H1 (cell line): ENCODE measurements around the gene ERGIC2. TPM values are rescaled to one million over a fixed set of nuclear protein-coding genes. Genes with fewer than 3 reads are reported as not detected.

Experiments used
- CTCF ChIA-PET: fragments of 300-600 bp; sonication (Branson Sonifier 250); formaldehyde crosslinking; loops from one replicate; lab custom pipeline; 2021; ENCODE audit not compliant: partially characterized antibody; lab: Charles Lee
- POLR2A ChIA-PET: fragments of 300-600 bp; sonication (Branson Sonifier 250); formaldehyde crosslinking; loops from one replicate; lab custom pipeline; 2021; ENCODE audit warnings: inconsistent platforms; ENCODE audit not compliant: partially characterized antibody; lab: Charles Lee
- DNase-seq, 2 experiments: peaks; one replicate each; pipeline versions ENCODE4 v3.0.0 to v3.0.0-alpha.2; 2010 to 2022; ENCODE audit warnings: low spot score in 2 of 2, low read depth in 1 of 2, mixed read lengths in 1 of 2
- FAIRE-seq: peaks from 2 replicates; lab custom pipeline; 2011; peaks lifted over from hg19 to GRCh38; lab: Jason Lieb, UNC
- H2AFZ ChIP-seq: 2 replicates; pipeline ENCODE4 v1.8.1; 2012; ENCODE audit warnings: low read length, inconsistent platforms
- H2AK5ac ChIP-seq: 2 replicates; pipeline ENCODE4 v1.6.1; 2013; ENCODE audit warnings: low read depth, low read length
- H2BK120ac ChIP-seq: replicated peaks from 2 replicates; pipeline ENCODE3; 2013; ENCODE audit warnings: low read depth, low read length, inconsistent platforms
- H2BK12ac ChIP-seq: 2 replicates; pipeline ENCODE4 v1.6.1; 2013; ENCODE audit warnings: low read depth, low read length
- H2BK15ac ChIP-seq: 2 replicates; pipeline ENCODE4 v1.6.1; 2013; ENCODE audit warnings: low read length
- H2BK20ac ChIP-seq: 2 replicates; pipeline ENCODE4 v1.6.1; 2013; ENCODE audit warnings: low read length
- H2BK5ac ChIP-seq: 2 replicates; pipeline ENCODE4 v1.6.1; 2013; ENCODE audit warnings: low read depth, low read length
- H3K14ac ChIP-seq: 2 replicates; pipeline ENCODE4 v1.6.1; 2013; ENCODE audit warnings: inconsistent platforms; ENCODE audit not compliant: insufficient read length
- H3K18ac ChIP-seq: 2 replicates; pipeline ENCODE4 v1.6.1; 2013; ENCODE audit warnings: low read length; ENCODE audit errors: extremely low read depth
- H3K23ac ChIP-seq: 2 replicates; pipeline ENCODE4 v1.6.1; 2013; ENCODE audit warnings: inconsistent platforms; ENCODE audit not compliant: insufficient read length
- H3K23me2 ChIP-seq: 2 replicates; pipeline ENCODE4 v1.6.1; 2013; ENCODE audit warnings: low read depth, low read length
- H3K27ac ChIP-seq: 2 replicates; pipeline ENCODE4 v1.6.1; 2011; ENCODE audit warnings: low read depth, low read length, inconsistent platforms
- H3K27me3 ChIP-seq, 4 experiments: replicated peaks in 1 of 4; 1 replicate in 1 of 4; 2 replicates in 3 of 4; pipeline versions ENCODE4 v1.6.1 to v1.8.1; 2011 to 2013; ENCODE audit warnings: low read length in 3 of 4, mild to moderate bottlenecking in 3 of 4, inconsistent platforms in 2 of 4, mixed read lengths in 2 of 4, moderate library complexity in 1 of 4; ENCODE audit not compliant: control insufficient read depth in 3 of 4, insufficient read depth in 3 of 4; ENCODE audit errors: extremely low read depth in 1 of 4
- H3K36me3 ChIP-seq, 4 experiments: 2 replicates each; pipeline versions ENCODE4 v1.6.1 to v1.8.1; 2011 to 2013; ENCODE audit warnings: mild to moderate bottlenecking in 4 of 4, low read length in 3 of 4, moderate library complexity in 2 of 4, control low read depth in 1 of 4, inconsistent platforms in 1 of 4; ENCODE audit not compliant: insufficient read depth in 4 of 4, control insufficient read depth in 2 of 4
- H3K4ac ChIP-seq: replicated peaks from 2 replicates; pipeline ENCODE3; 2013; ENCODE audit warnings: low read length, low read depth, mixed read lengths, inconsistent platforms; ENCODE audit not compliant: insufficient read length
- H3K4me1 ChIP-seq, 4 experiments: replicated peaks in 1 of 4; 1 replicate in 1 of 4; 2 replicates in 3 of 4; pipeline versions ENCODE4 v1.6.1 to v1.8.1; 2011 to 2013; ENCODE audit warnings: low read length in 3 of 4, inconsistent platforms in 2 of 4, mixed read lengths in 1 of 4; ENCODE audit not compliant: insufficient read depth in 4 of 4, control insufficient read depth in 3 of 4
- H3K4me2 ChIP-seq, 2 experiments: 2 replicates each; pipeline versions ENCODE4 v1.6.1 to v1.8.1; 2011 to 2013; ENCODE audit warnings: low read depth in 2 of 2, low read length in 2 of 2, control low read depth in 1 of 2, inconsistent platforms in 1 of 2, mild to moderate bottlenecking in 1 of 2; ENCODE audit not compliant: insufficient read depth in 1 of 2
- H3K4me3 ChIP-seq, 4 experiments: fragments of 200-600, 300-600 bp in 1 of 4; sonication (generic), shearing (Covaris generic), sonication (Bioruptor Twin) in 1 of 4; 2 replicates each; pipeline versions ENCODE4 v1.5.1 to v1.8.1; 2011 to 2016; ENCODE audit warnings: low read length in 4 of 4, low read depth in 3 of 4, control low read depth in 2 of 4, inconsistent platforms in 2 of 4, mild to moderate bottlenecking in 2 of 4, mixed read lengths in 1 of 4, moderate library complexity in 1 of 4; ENCODE audit not compliant: insufficient read depth in 2 of 4; ENCODE audit errors: extremely low read depth in 1 of 4
- H3K56ac ChIP-seq: replicated peaks from 2 replicates; pipeline ENCODE3; 2013; ENCODE audit warnings: low read depth, mild to moderate bottlenecking, mixed read lengths, low read length, inconsistent platforms; ENCODE audit not compliant: insufficient read length
- H3K79me1 ChIP-seq: 2 replicates; pipeline ENCODE4 v1.6.1; 2013; ENCODE audit warnings: low read depth, low read length, control low read depth
- H3K79me2 ChIP-seq, 2 experiments: 2 replicates each; pipeline versions ENCODE4 v1.6.1 to v1.8.1; 2012 to 2013; ENCODE audit warnings: low read length in 2 of 2, mild to moderate bottlenecking in 2 of 2, inconsistent platforms in 1 of 2; ENCODE audit not compliant: insufficient read depth in 2 of 2, control insufficient read depth in 1 of 2
- H3K9ac ChIP-seq, 4 experiments: replicated peaks in 1 of 4; 1 replicate in 1 of 4; 2 replicates in 3 of 4; pipeline versions ENCODE4 v1.6.1 to v1.8.1; 2011 to 2013; ENCODE audit warnings: low read depth in 3 of 4, low read length in 3 of 4, control low read depth in 2 of 4, mild to moderate bottlenecking in 2 of 4, moderate library complexity in 2 of 4, inconsistent platforms in 1 of 4; ENCODE audit errors: extremely low read depth in 1 of 4
- H3K9me3 ChIP-seq, 2 experiments: 2 replicates each; pipeline versions ENCODE4 v1.6.1 to v1.8.1; 2012 to 2013; ENCODE audit warnings: mild to moderate bottlenecking in 2 of 2, moderate library complexity in 2 of 2, control low read depth in 1 of 2, inconsistent platforms in 1 of 2, low read depth in 1 of 2, low read length in 1 of 2, mixed read lengths in 1 of 2; ENCODE audit not compliant: insufficient read depth in 2 of 2
- H4K20me1 ChIP-seq, 2 experiments: replicated peaks in 1 of 2; 2 replicates each; pipeline versions ENCODE3 to v1.8.1; 2011 to 2013; ENCODE audit warnings: inconsistent platforms in 2 of 2, low read length in 2 of 2, mild to moderate bottlenecking in 1 of 2; ENCODE audit not compliant: insufficient read depth in 2 of 2, control insufficient read depth in 1 of 2
- H4K5ac ChIP-seq: 2 replicates; pipeline ENCODE4 v1.6.1; 2013; ENCODE audit warnings: low read length, low read depth, mixed read lengths, inconsistent platforms; ENCODE audit not compliant: insufficient read length
- H4K8ac ChIP-seq: 2 replicates; pipeline ENCODE4 v1.8.0; 2013; ENCODE audit warnings: mild to moderate bottlenecking, moderate library complexity, low read length, inconsistent platforms; ENCODE audit not compliant: insufficient read depth; ENCODE audit errors: extremely low read depth
- H4K91ac ChIP-seq: replicated peaks from 2 replicates; pipeline ENCODE3; 2013; ENCODE audit warnings: low read length, mixed read lengths, inconsistent platforms; ENCODE audit not compliant: insufficient read length
- CHD1 ChIP-seq: IDR thresholded peaks from 2 replicates; pipeline ENCODE4 v1.6.1; 2012; ENCODE audit warnings: low read depth, low read length, improper control_type of control experiment
- MAFK ChIP-seq: IDR thresholded peaks from 2 replicates; pipeline ENCODE4 v1.6.1; 2012; ENCODE audit warnings: low read depth, mild to moderate bottlenecking, improper control_type of control experiment, low read length
- NANOG ChIP-seq: IDR thresholded peaks from 2 replicates; pipeline ENCODE4 v1.6.1; 2011; ENCODE audit warnings: low read length, low read depth, mild to moderate bottlenecking, inconsistent platforms; ENCODE audit not compliant: insufficient read depth, poor library complexity, severe bottlenecking
- POLR2AphosphoS5 ChIP-seq: IDR thresholded peaks from 2 replicates; pipeline ENCODE4 v1.6.1; 2011; ENCODE audit warnings: low read depth, low read length
- RBBP5 ChIP-seq: IDR thresholded peaks from 2 replicates; pipeline ENCODE4 v1.7.1; 2012; ENCODE audit warnings: low read depth, mild to moderate bottlenecking, inconsistent platforms, low read length, moderate library complexity, borderline replicate concordance
- RFX5 ChIP-seq: IDR thresholded peaks from 2 replicates; pipeline ENCODE4 v1.6.1; 2011; ENCODE audit warnings: low read depth, low read length, improper control_type of control experiment, borderline replicate concordance
- SAP30 ChIP-seq: fragments of 300-600 bp; sonication (generic); IDR thresholded peaks from 2 replicates; pipeline ENCODE4 v1.7.1; 2012; ENCODE audit warnings: low read length, moderate library complexity, mild to moderate bottlenecking, inconsistent platforms; ENCODE audit not compliant: insufficient read depth, insufficient replicate concordance
- SIRT6 ChIP-seq: IDR thresholded peaks from one replicate; pipeline ENCODE4 v1.7.1; 2012; ENCODE audit warnings: low read length, inconsistent platforms
- SP2 ChIP-seq: IDR thresholded peaks from 2 replicates; pipeline ENCODE4 v1.6.1; 2012; ENCODE audit warnings: mild to moderate bottlenecking, low read length, inconsistent platforms
- SUZ12 ChIP-seq: fragments of 200-600 bp; sonication (generic); IDR thresholded peaks from 2 replicates; pipeline ENCODE4 v1.6.1; 2012; ENCODE audit warnings: mild to moderate bottlenecking, inconsistent platforms, low read length, moderate library complexity, mixed read lengths
- TCF12 ChIP-seq: IDR thresholded peaks from 2 replicates; pipeline ENCODE4 v1.6.1; 2011; ENCODE audit warnings: low read depth, mild to moderate bottlenecking, low read length
- USF2 ChIP-seq: IDR thresholded peaks from 2 replicates; pipeline ENCODE4 v1.6.1; 2011; ENCODE audit warnings: low read length, improper control_type of control experiment
- YY1 ChIP-seq: IDR thresholded peaks from 2 replicates; pipeline ENCODE4 v1.6.1; 2011; ENCODE audit warnings: low read depth, mild to moderate bottlenecking, low read length
- ZNF274 ChIP-seq: IDR thresholded peaks from 2 replicates; pipeline ENCODE4 v1.7.0; 2012; ENCODE audit warnings: low read length, borderline replicate concordance; ENCODE audit errors: extremely low read depth
- WGBS, 2 experiments: shearing (Covaris generic) in 1 of 2; methylation state at CpG; one replicate each; pipeline versions ENCODE4 v1.1.6 to v1.1.7; 2013 to 2015; ENCODE audit warnings: low lambda C conversion rate in 2 of 2, mixed read lengths in 2 of 2, inconsistent platforms in 1 of 2, low coverage in 1 of 2, missing lambda C conversion rate in 1 of 2; ENCODE audit not compliant: insufficient replicate concordance in 2 of 2, insufficient coverage in 1 of 2, insufficient read length in 1 of 2; ENCODE audit errors: extremely low coverage in 1 of 2, missing lambda C conversion rate in 1 of 2; 5-methylcytosine and 5-hydroxymethylcytosine counted together
- polyA plus RNA-seq, 7 experiments: library from polyadenylated mRNA; depleted of rRNA in 3 of 7; stranded (reverse) in 5 of 7; unstranded in 2 of 7; fragments of >200 nt in 5 of 7; fragments of 200-250 nt in 2 of 7; gene quantifications; 1 replicate in 5 of 7; 2 replicates in 1 of 7; 4 replicates in 1 of 7; pipeline versions ENCODE4 v1.2.1 to v1.2.3, GENCODE V29; 2011 to 2013; ENCODE audit warnings: missing spikeins in 2 of 7, mixed read lengths in 2 of 7
- total RNA-seq: library from RNA; stranded (reverse); fragmentation: NEBNext Ultra II Directional; extraction: Animal tissue kit (Norgen Biotek cat#: 25700); gene quantifications from 2 replicates; pipeline ENCODE4 v1.2.1, GENCODE V29; 2021

ERGIC2 gene
- total and polyA plus RNA-seq, 2 of the 8 experiments (the other 6 are each of a cell fraction or from before 2014, with no cell fraction given) = 16.5 to 61.8 TPM

GRCh38 chr12:29415111-29415510 lies 34.1 kb upstream of the ERGIC2 start:
- H2AFZ ChIP-seq = no peak overlapping the region
- ChIA-PET CTCF (interaction anchor here (1.1 kb wide), 1 partner anchor 13 kb away, joined by 4 read pairs; no protein-coding TSS in a partner anchor), POLR2A (no interaction called here)
- no peak overlapping the region for H2BK12ac ChIP-seq
- H3K23me2 ChIP-seq = peaks cover 2% of the 10 kb centered on the region; the same call in 1 of the 2 replicates
- no peaks in the 10 kb centered on the region for H4K20me1 ChIP-seq
- H4K8ac ChIP-seq = no peak overlapping the region
- H3K79me1 ChIP-seq = no peaks in the 10 kb centered on the region
- no peak overlapping the region for H3K4me3 ChIP-seq
- H2BK15ac ChIP-seq = no peak overlapping the region
- FAIRE-seq = no peak
- H2BK120ac ChIP-seq = no peak overlapping the region
- H3K18ac ChIP-seq = no peak overlapping the region
- no peak overlapping the region for H2AK5ac ChIP-seq
- no peak overlapping the region for H2BK5ac ChIP-seq
- no peaks in the 10 kb centered on the region for H3K27me3 ChIP-seq
- H3K4me1 ChIP-seq = no peaks in the 10 kb centered on the region
- no peak overlapping the region for H3K9ac ChIP-seq
- H4K91ac ChIP-seq = no peak overlapping the region
- H3K9me3 ChIP-seq = peaks cover 8 to 16% of the 10 kb centered on the region in 2 experiments; a peak in 3 of 4 replicates
- WGBS, 2 experiments = 69% methylated on average over 4 of the region's 4 CpGs; no CpG with 5 or more reads in 1 of the 2 experiments
- H3K14ac ChIP-seq = no peak overlapping the region
- no peak for DNase-seq
- no peak overlapping the region for H3K4me2 ChIP-seq
- H3K36me3 ChIP-seq = no peaks in the 10 kb centered on the region
- H3K56ac ChIP-seq = no peak overlapping the region
- H3K27ac ChIP-seq = no peak overlapping the region
- no peaks in the 10 kb centered on the region for H3K79me2 ChIP-seq
- H3K23ac ChIP-seq = no peak overlapping the region
- H2BK20ac ChIP-seq = no peak overlapping the region
- no peak overlapping the region for H3K4ac ChIP-seq
- H4K5ac ChIP-seq = no peak overlapping the region
- TF ChIP-seq SIRT6 = no peak
- no peak for TF ChIP-seq YY1
- TF ChIP-seq NANOG = no peak
- no peak for TF ChIP-seq TCF12
- TF ChIP-seq USF2 = no peak
- TF ChIP-seq MAFK = no peak
- no peak for TF ChIP-seq SP2
- TF ChIP-seq ZNF274 = no peak
- no peak for TF ChIP-seq SUZ12
- no peak for TF ChIP-seq CHD1
- no peak for TF ChIP-seq POLR2AphosphoS5
- no peak for TF ChIP-seq RBBP5
- TF ChIP-seq SAP30 = no peak
- TF ChIP-seq RFX5 = no peak
